ENCODE measurements around the gene FCHO2. TPM values are rescaled to one million over a fixed set of nuclear protein-coding genes. Genes with fewer than 3 reads are reported as not detected.

FCHO2 gene
- total RNA-seq, 1 experiment from 2014 or later: 14.9 TPM

- TF ChIP-seq ZSCAN18 (CRISPR knock-in tag; IDR thresholded peaks at IDR 0.05) (no peak), ZNF396 (CRISPR knock-in tag; IDR thresholded peaks at IDR 0.05; ENCODE audit: borderline replicate concordance) (no peak), NR2C2 (CRISPR knock-in tag; IDR thresholded peaks at IDR 0.05) (no peak), PRDM15 (CRISPR knock-in tag; IDR thresholded peaks at IDR 0.05) (no peak), NFE2L1 (CRISPR knock-in tag; IDR thresholded peaks at IDR 0.05) (no peak)
Observed at GRCh38 chr5:73110190-73110589, 154.3 kb downstream of the FCHO2 start (continued).

- Mint-ChIP-seq H3K27ac (no peak overlapping the region), H3K9me3 (peaks cover 24% of the 10 kb centered on the region), H3K4me3 (no peak overlapping the region), H3K27me3 (ENCODE audit: low read depth) (0 out of 2 replicates have a peak, but pooled peaks cover 1% of the 10 kb centered on the region), H3K36me3 (0 out of 2 replicates have a peak, but pooled peaks cover 4% of the 10 kb centered on the region), H3K4me1 (peaks cover 9% of the 10 kb centered on the region; the same call in 1 of the 2 replicates)
- DNase-seq (ENCODE audit: low spot score) (no peak), ATAC-seq (no peak)
- TF ChIP-seq GTF2I (CRISPR knock-in tag; conservative IDR thresholded peaks at IDR 0.05) (no peak), ATF3 (CRISPR knock-in tag; conservative IDR thresholded peaks at IDR 0.05) (no peak), ZNF232 (CRISPR knock-in tag; IDR thresholded peaks at IDR 0.05) (no peak), ZNF121 (CRISPR knock-in tag; IDR thresholded peaks at IDR 0.05) (no peak), FOXK1 (CRISPR knock-in tag; IDR thresholded peaks at IDR 0.05) (no peak), PREB (CRISPR knock-in tag; IDR thresholded peaks at IDR 0.05; ENCODE audit: borderline replicate concordance) (no peak), CBFB (CRISPR knock-in tag; IDR thresholded peaks at IDR 0.05; ENCODE audit: low read depth) (no peak), TP53 (CRISPR knock-in tag; IDR thresholded peaks at IDR 0.05) (no peak), ZNF532 (CRISPR knock-in tag; IDR thresholded peaks at IDR 0.05; ENCODE audit: borderline replicate concordance) (no peak), ZNF425 (CRISPR knock-in tag; conservative IDR thresholded peaks at IDR 0.05) (no peak)
- ChIA-PET CTCF (no interaction called here), POLR2A (no interaction called here)
Observed at GRCh38 chr5:73111536-73111935, 155.7 kb downstream of the FCHO2 start.
